ENCODE measurements around the gene NAALADL2. TPM values are rescaled to one million over a fixed set of nuclear protein-coding genes. Genes with fewer than 3 reads are reported as not detected.
A peak's percentile ranks its signal among the peaks of the same experiment; 100 is the strongest.

NAALADL2 gene
- total and polyA plus RNA-seq, 2 donors (not counting 3 experiments of a cell fraction or from before 2014, with no cell fraction given), result 1.1 to 4.0 TPM

GRCh38 chr3:175670557-175670956 lies 811.4 kb downstream of the NAALADL2 start:
- no peak for DNase-seq (ENCODE audit: low read depth, low spot score)
- no TSS peak for BruUV-seq (replicated peaks)
- H3K9ac ChIP-seq (replicated peaks; ENCODE audit: extremely low read depth, insufficient read depth, low read length), result no peak overlapping the region
- no peak overlapping the region for H3K4me3 ChIP-seq (replicated peaks in 1 of 3; ENCODE audit: insufficient read depth in 1 of 3, low read depth in 1 of 3, low read length in 3 of 3)
- no peaks in the 10 kb centered on the region for H3K9me3 ChIP-seq (replicated peaks; ENCODE audit: control insufficient read depth, insufficient read depth, low read length)
- no peak overlapping the region for H3K4me2 ChIP-seq (ENCODE audit: insufficient read depth, low read length)
- H3K4me1 ChIP-seq (ENCODE audit: control insufficient read depth, extremely low read depth, insufficient read depth, low read length), result no peaks in the 10 kb centered on the region
- dilution Hi-C loops (cut with MboI; ENCODE audit: extremely low pct_ligation_motif_present, low sequenced_read_pairs), result no loop called here
- CTCF ChIA-PET, result no interaction called here
- no peaks in the 10 kb centered on the region for H3K79me2 ChIP-seq (ENCODE audit: control insufficient read depth, insufficient read depth, low read length)
- no peaks in the 10 kb centered on the region for H4K20me1 ChIP-seq (replicated peaks; ENCODE audit: control insufficient read depth, extremely low read depth, insufficient read depth, low read length)
- POLR2A ChIA-PET, result no interaction called here
- no peaks in the 10 kb centered on the region for H3K9me1 ChIP-seq (replicated peaks; ENCODE audit: control insufficient read depth, extremely low read depth, insufficient read depth, low read length)
- no peaks in the 10 kb centered on the region for H3K36me3 ChIP-seq (ENCODE audit: control insufficient read depth in 2 of 2, extremely low read depth in 1 of 2, insufficient read depth in 2 of 2, low read length in 2 of 2)
- intact Hi-C loops (cut with micrococcal nuclease), result no loop called here
- no peak overlapping the region for H2AFZ ChIP-seq (ENCODE audit: low read depth, low read length)
- H3K27ac ChIP-seq (ENCODE audit: insufficient read depth, low read depth, low read length), result no peak overlapping the region
- TF ChIP-seq POLR2A (IDR thresholded peaks at IDR 0.05; ENCODE audit: low read depth, low read length) (no peak), FOS (IDR thresholded peaks at IDR 0.05; ENCODE audit: borderline replicate concordance, insufficient read depth, low read length) (no peak), JUN (IDR thresholded peaks at IDR 0.05; ENCODE audit: borderline replicate concordance, insufficient read depth, insufficient read length, low read depth) (no peak), CTCF (IDR thresholded peaks at IDR 0.05; ENCODE audit: extremely low read depth in 1 of 2, insufficient read depth in 1 of 2, low read depth in 1 of 2, low read length in 2 of 2) (no peak), MYC (IDR thresholded peaks at IDR 0.05; ENCODE audit: low read depth, low read length) (no peak)
- FAIRE-seq, result no peak
- H3K27me3 ChIP-seq (ENCODE audit: control insufficient read depth in 2 of 2, insufficient read depth in 2 of 2, low read length in 2 of 2), result no peaks in the 10 kb centered on the region

DNA sequence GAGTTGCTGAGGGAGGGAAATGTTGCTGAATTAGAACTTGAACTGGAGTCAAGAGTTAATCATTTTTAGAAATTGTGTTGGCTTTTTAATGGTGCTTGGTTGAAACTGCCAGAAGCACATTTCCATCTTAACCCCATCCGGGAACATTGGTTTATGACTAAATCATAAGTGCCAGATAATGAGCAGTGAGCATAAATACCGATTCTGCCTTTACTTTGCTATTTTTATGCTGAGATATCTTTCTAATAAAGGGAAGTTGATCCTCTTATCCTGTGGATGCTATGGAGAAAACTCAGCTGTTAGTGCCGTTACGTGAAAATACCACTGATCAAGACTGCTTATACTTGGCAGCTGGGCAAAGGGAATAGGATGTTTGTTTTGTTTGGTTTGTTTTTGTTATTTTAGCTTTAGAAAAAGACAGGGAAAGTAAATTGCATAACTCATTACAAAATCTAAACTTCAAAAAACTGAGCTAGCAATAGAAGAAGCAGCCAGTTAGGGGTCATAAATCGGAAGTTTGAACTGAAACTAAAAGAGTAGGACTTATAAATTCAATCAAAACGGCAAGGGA lies 813.1 kb downstream of the NAALADL2 start:
- H3K4me3 ChIP-seq (replicated peaks in 1 of 3; ENCODE audit: insufficient read depth in 1 of 3, low read depth in 1 of 3, low read length in 3 of 3), result peak overlapping the region; percentile 17 to 62 (median 30)
- H3K4me2 ChIP-seq (ENCODE audit: insufficient read depth, low read length), result peak overlapping the region; percentile 91
- DNase-seq (ENCODE audit: low read depth, low spot score) (peak; percentile 73), FAIRE-seq (peak; percentile 63)
- no peak overlapping the region for H3K27ac ChIP-seq (ENCODE audit: insufficient read depth, low read depth, low read length)
- no peaks in the 10 kb centered on the region for H3K27me3 ChIP-seq (ENCODE audit: control insufficient read depth in 2 of 2, insufficient read depth in 2 of 2, low read length in 2 of 2)
- dilution Hi-C loops (cut with MboI; ENCODE audit: extremely low pct_ligation_motif_present, low sequenced_read_pairs), result no loop called here
- H3K9ac ChIP-seq (replicated peaks; ENCODE audit: extremely low read depth, insufficient read depth, low read length), result peak overlapping the region; percentile 46
- POLR2A ChIA-PET, result no interaction called here
- H3K4me1 ChIP-seq (ENCODE audit: control insufficient read depth, extremely low read depth, insufficient read depth, low read length), result no peaks in the 10 kb centered on the region
- H3K9me1 ChIP-seq (replicated peaks; ENCODE audit: control insufficient read depth, extremely low read depth, insufficient read depth, low read length), result no peaks in the 10 kb centered on the region
- H4K20me1 ChIP-seq (replicated peaks; ENCODE audit: control insufficient read depth, extremely low read depth, insufficient read depth, low read length), result no peaks in the 10 kb centered on the region
- H3K79me2 ChIP-seq (ENCODE audit: control insufficient read depth, insufficient read depth, low read length), result no peaks in the 10 kb centered on the region
- CTCF ChIA-PET, result interaction anchor here (1.0 to 1.7 kb wide), 2 partner anchors 11 to 261 kb away, joined by 3 to 4 read pairs; no protein-coding TSS in a partner anchor
- no peaks in the 10 kb centered on the region for H3K36me3 ChIP-seq (ENCODE audit: control insufficient read depth in 2 of 2, extremely low read depth in 1 of 2, insufficient read depth in 2 of 2, low read length in 2 of 2)
- intact Hi-C loops (cut with micrococcal nuclease), result no loop called here
- BruUV-seq (replicated peaks), result no TSS peak
- H3K9me3 ChIP-seq (replicated peaks; ENCODE audit: control insufficient read depth, insufficient read depth, low read length), result no peaks in the 10 kb centered on the region
- TF ChIP-seq CTCF (IDR thresholded peaks at IDR 0.05; ENCODE audit: extremely low read depth in 1 of 2, insufficient read depth in 1 of 2, low read depth in 1 of 2, low read length in 2 of 2) (no peak), GATA2 (IDR thresholded peaks at IDR 0.05; ENCODE audit: insufficient read depth, insufficient read length, low read depth, low read length) (no peak), EZH2 (IDR thresholded peaks at IDR 0.05; ENCODE audit: borderline replicate concordance, low read depth, low read length, severe bottlenecking) (no peak), JUN (IDR thresholded peaks at IDR 0.05; ENCODE audit: borderline replicate concordance, insufficient read depth, insufficient read length, low read depth) (no peak), MYC (IDR thresholded peaks at IDR 0.05; ENCODE audit: low read depth, low read length) (no peak), FOS (IDR thresholded peaks at IDR 0.05; ENCODE audit: borderline replicate concordance, insufficient read depth, low read length) (no peak)
- H2AFZ ChIP-seq (ENCODE audit: low read depth, low read length), result peak overlapping the region; percentile 97

Data from endothelial cell of umbilical vein (primary cell).